ENCODE data around the gene BRF1.
"Not testable (repeated sequence)": the region's sequence is repeated elsewhere in the genome, so short reads cannot be mapped to it uniquely, and the experiment has no call there.

Gene BRF1

GRCh38 chr14:105300542-105301102, at the start of gene BRF1:
Gene BRF1 (minus strand): TSS chr14:105301001. CDS start chr14:105300629, 372 bp downstream.
- DNase-seq (ENCODE audit: low spot score): peak; percentile 97

GRCh38 chr14:105349992-105350391, 49.2 kb upstream of the BRF1 start:
- DNase-seq (ENCODE audit: low spot score): no peak

GRCh38 chr14:105348945-105349699, 48.3 kb upstream of the BRF1 start:
- no peak for DNase-seq (ENCODE audit: low spot score)

- DNase-seq (ENCODE audit: low spot score): no peak
Observed at GRCh38 chr14:105348169-105348944, 47.6 kb upstream of the BRF1 start.

- DNase-seq (ENCODE audit: low spot score): no peak
Observed at GRCh38 chr14:105347587-105347968, 46.8 kb upstream of the BRF1 start.

GRCh38 chr14:105346876-105347586, 46.2 kb upstream of the BRF1 start:
- no peak for DNase-seq (ENCODE audit: low spot score)

GRCh38 chr14:105346200-105346533, 45.4 kb upstream of the BRF1 start:
- DNase-seq (ENCODE audit: low spot score): no peak

- DNase-seq (ENCODE audit: low spot score): no peak
Observed at GRCh38 chr14:105343194-105343593, 42.4 kb upstream of the BRF1 start.

GRCh38 chr14:105340821-105341733, 40.3 kb upstream of the BRF1 start:
- DNase-seq (ENCODE audit: low spot score): no peak

- DNase-seq (ENCODE audit: low spot score): no peak
Observed at GRCh38 chr14:105337966-105338741, 37.4 kb upstream of the BRF1 start.

- no peak for DNase-seq (ENCODE audit: low spot score)
Observed at GRCh38 chr14:105337433-105337832, 36.6 kb upstream of the BRF1 start.

GRCh38 chr14:105336477-105337287, 35.9 kb upstream of the BRF1 start:
- no peak for DNase-seq (ENCODE audit: low spot score)

- DNase-seq (ENCODE audit: low spot score): no peak
Observed at GRCh38 chr14:105335735-105336476, 35.1 kb upstream of the BRF1 start.

GRCh38 chr14:105335231-105335542, 34.4 kb upstream of the BRF1 start:
- DNase-seq (ENCODE audit: low spot score): not testable (repeated sequence)

GRCh38 chr14:105334383-105335230, 33.8 kb upstream of the BRF1 start:
- no peak for DNase-seq (ENCODE audit: low spot score)

- DNase-seq (ENCODE audit: low spot score): no peak
Observed at GRCh38 chr14:105333613-105334364, 33.0 kb upstream of the BRF1 start.

GRCh38 chr14:105333020-105333490, 32.3 kb upstream of the BRF1 start:
- no peak for DNase-seq (ENCODE audit: low spot score)
